Right ventricle myocardium superior (tissue), 1 donor: ENCODE measurements around the gene ZIC2. TPM values are rescaled to one million over a fixed set of nuclear protein-coding genes. Genes with fewer than 3 reads are reported as not detected.
A peak's percentile ranks its signal among the peaks of the same experiment; 100 is the strongest.

ENCODE experiments used
- ATAC-seq: fragments of 200-7000 bp; cut with Tn5 transposase; one replicate; pipeline ENCODE4 v1.9.1; 2020; ENCODE audit warnings: mild to moderate bottlenecking; ENCODE audit not compliant: poor library complexity
- DNase-seq: peaks from one replicate; pipeline ENCODE4 v3.0.0-alpha.2; 2020
- intact Hi-C: fragments of 100-400 bp; cut with DNase I; formaldehyde crosslinking; loops from one replicate; pipeline ENCODE4 v1.11.2; 2022
- total RNA-seq: library from RNA; stranded (reverse); fragmentation: NEBNext Ultra II Directional; extraction: Animal tissue kit (Norgen Biotek cat#: 25700); gene quantifications from one replicate; pipeline ENCODE4 v1.2.1, GENCODE V29; 2021
- donor health status: DM: no; HTN: yes; CAD: no; lungs with severe emphysema.

The ZIC2 gene
- total RNA-seq, 1 donor from 2014 or later, result not detected

DNA sequence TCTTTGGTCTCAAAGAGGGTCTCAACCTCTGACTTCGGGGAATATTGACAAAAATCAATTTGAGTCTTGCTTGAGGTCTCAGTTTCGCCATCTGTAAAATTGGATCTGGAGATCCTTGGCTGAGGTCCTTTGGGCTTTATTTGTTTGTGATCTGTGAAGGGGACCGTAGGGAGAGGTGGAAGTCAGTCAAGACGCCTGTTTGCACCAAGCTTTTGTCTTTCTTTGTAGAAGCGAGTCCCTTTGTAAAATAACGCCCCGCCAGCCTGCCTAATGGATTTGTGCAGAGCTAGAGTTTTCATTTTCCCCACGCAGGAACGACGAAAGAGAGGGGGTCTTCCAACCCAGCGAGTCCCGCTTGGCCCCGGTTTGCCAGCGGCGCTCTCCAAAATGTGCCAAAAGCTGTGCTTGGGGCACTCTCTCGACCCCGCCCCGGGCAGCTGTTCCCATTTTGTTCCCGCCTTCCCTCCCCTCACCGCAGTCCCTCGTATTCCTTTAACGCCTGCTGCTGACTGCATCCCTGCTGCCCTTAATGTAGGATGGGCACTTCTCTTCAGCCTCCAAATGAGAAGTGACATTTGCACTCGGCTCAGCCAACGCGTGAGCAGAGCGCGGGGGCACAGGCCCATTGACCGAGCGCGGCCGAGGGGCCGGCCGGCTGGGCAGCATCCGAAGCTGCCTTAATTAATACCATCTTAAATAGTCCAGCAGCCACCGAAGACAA is 23.0 kb upstream of the ZIC2 start:
- intact Hi-C loops, result no loop called here
- no peak for DNase-seq
- ATAC-seq, result no peak

DNA sequence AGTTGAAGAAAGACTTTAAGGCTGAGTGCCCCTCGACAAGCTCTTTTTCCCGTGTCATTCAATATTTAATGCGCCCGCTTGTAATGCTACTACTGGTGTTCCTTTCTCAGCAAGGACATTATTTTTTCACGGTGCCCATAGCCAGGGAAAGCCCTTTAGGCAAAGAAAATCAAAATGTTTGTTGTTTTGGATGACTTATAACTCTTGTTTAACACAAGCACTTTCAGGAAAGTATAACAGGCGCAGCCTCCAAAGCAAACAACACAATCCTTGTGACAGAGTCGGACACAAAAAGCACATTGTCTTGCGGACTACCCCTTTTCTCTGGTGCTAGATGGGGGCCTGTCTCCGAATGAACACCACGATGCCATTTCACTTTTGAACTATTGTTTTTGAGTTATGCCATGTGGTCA is 22.5 kb upstream of the ZIC2 start:
- no peak for DNase-seq
- intact Hi-C loops, result no loop called here

DNA sequence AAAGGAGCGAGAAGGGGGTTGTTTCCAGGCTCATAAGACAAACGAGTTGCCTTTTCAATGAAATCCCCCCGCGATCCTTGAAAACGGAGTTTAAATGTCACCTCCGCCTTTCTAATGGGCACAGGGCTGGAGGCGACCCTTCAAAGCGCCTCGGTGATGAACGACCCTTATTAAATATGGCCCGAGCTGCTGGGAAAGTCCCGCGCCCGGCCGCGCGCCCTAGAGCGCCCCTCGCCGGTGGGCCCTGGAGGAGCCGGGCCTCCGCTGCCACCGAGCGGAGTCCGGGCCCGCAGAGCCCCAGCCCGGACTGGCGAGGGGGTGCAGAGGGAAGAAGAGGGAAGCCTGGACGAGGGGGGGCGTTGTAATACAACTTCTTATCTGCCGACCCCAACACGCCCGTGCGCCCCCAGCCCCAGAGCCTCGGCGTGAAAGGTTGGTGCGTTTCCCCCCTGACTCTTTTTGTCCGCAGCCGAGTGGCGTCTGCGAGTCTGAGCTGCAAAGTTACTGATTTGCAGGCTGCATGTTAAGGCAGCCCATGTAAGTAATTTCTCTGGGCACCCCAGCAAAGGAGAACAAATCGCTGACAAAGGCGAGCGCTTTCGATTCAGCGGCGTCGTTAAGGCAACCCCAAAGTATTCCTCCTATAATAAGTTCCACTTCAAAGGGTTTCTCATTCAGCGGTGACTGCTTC is 21.9 kb upstream of the ZIC2 start:
- no peak for ATAC-seq
- DNase-seq, result no peak
- intact Hi-C loops, result no loop called here

More for the DNA sequence above, 22.5 kb upstream of the ZIC2 start:
- ATAC-seq, result no peak

DNA sequence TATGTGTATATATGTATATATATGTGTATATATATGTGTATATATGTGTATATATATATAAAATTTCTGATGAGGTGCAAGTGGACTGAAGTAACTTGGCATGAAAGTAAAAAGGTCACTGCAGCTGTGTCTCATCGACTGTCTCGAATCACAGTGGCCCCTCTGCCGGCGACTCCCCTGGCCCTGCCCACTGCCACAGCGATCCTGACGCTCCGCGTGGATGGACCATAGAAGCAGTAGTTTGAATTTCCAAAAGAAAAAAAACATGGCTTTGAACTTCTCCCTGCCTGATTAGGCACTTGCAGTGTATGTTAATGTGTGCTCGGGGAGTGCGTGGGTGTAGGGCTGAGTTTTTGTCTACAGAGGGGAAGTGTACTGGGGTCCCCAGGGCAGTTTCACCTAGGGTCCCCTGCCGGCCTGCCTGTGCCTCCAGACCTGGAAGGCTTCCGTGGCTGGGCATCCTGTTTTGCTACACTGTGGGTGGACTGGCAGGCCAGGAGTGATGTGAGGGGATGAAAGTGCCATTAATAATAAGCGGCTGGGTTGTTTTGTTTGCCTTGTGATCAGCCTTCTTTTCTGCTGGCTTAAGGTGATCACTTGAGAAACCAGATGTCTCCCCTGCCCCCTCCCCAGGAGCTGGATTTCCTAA is 20.8 kb upstream of the ZIC2 start:
- intact Hi-C loops, result no loop called here
- no peak for ATAC-seq
- DNase-seq, result no peak

DNA sequence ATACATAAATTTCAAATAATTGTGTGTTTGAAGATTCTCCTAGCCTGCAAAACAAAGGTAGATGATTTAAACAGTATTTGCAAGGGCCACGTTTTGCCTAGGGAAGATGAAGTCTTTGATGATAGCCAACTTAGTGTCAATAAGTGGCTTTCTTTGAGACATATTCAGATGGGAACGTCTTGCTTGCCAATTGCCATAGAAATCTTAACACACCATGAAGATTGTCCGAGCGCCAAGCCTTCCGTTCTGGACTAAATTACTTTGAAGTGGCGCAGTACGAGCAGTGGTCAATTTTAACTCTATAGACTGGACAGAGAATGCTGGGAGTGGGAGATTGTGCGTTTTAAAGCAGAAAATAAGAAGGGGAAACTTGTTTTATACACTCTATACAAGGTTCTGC is 19.9 kb upstream of the ZIC2 start:
- no peak for ATAC-seq
- intact Hi-C loops, result no loop called here
- no peak for DNase-seq

DNA sequence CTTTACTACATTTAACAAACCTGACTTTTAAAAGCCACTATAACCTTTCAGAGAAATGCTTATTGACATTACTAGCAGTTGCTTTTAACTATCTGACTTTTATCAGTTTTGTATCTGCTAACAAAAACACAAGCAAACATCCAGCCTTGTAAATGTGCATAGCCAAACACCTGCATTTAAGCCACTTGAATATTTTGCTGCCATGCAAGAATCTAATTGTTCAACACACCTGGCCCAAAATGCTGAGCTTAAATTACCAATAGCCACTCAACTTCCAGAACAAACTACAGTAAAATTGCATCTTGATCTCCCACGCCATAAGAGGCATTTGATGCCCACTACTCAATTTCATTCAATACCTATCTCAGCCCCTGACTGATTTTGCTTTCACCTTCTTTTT is 19.3 kb upstream of the ZIC2 start:
- intact Hi-C loops, result no loop called here
- DNase-seq, result no peak
- no peak for ATAC-seq

DNA sequence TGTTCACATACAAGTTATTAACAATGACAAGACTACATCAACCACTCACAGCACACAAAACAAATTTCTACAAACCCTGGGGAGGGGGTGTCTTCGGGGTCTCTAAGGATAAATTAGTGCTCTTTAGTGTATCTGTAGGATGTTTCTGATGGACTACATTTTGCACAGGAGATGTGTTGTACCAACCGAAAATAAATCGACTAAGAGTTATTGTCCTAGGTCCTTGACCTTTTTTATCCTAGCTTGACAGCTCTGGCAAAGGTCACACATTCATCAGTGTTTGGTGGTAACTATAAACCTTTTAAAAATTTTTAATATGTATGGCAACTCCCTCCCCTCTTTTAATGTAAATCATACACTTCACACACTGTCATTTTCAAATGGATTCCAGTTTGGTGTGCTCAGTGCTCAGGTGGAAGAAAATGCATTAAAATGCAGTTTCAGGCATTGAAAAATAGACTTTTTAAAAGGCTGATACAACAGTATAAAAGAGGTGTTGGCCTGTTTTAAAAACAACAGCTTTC is 17.7 kb upstream of the ZIC2 start:
- ATAC-seq (no peak), DNase-seq (no peak)
- intact Hi-C loops, result no loop called here

DNA sequence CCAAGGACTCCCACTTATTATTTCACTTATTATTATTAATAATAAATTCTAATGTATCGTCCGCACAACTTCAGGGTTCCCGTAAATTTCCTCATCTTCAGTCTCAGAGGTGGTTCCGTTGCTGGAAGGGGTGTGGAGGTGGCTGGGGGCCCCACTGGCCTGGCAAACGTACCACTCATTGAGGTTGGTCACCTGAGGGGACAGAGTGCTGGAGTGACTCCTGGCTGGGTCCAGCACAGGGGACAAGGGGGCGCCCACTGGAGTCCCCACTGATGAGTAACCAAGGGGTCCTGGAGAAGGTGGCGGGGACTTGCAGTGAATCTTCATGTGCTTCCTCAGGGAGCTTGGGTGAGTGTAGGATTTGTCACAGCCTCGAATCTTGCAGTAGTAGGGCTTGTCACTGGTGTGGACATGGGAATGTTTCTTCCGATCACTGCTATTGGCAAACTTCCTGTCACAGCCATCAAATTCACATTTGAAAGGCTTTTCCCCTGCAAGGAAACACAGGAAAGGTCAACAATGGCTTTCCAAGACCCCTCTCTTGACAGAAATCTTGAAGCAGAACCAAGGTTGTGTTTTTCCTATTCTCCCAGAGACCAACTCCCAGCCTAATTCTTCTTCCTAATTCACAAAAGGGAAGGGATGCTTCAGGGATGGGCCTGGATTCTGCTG is 16.1 kb upstream of the ZIC2 start:
- intact Hi-C loops, result no loop called here
- DNase-seq (no peak), ATAC-seq (no peak)

DNA sequence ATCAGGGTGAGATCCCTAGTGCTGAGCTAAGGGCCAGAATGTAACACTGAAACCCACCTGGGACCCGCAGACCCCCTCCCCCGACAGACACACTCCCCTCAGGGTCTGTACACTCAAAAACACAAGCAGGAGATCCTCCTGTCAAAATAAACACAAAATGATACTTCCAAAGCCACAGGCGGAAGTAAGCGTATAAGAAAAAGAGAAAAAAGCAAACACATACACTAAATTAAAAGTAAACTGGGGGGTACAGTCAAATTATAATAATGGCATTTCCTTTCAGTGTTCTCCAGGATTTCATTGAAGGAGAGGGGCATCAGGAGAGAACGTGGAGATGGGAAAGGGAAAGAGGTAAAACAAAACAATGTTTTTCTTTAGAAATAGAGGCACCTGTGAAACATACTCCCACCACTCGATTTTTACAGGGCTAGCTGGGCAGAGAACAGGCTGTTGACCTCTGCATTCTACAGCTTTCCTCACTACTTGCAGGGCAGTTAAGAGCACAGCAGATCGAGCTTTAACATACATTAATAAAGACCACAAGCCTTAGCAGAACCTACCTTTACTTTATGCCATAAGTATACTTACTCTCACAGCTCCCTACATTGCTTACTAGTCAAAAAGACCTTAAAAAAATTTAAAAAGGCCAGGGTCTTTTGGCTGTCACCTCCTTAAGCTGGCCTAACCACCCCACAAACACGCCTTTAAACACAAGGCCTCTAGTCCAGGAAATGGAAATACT is 15.3 kb upstream of the ZIC2 start:
- DNase-seq (no peak), ATAC-seq (no peak)
- intact Hi-C loops, result no loop called here

DNA sequence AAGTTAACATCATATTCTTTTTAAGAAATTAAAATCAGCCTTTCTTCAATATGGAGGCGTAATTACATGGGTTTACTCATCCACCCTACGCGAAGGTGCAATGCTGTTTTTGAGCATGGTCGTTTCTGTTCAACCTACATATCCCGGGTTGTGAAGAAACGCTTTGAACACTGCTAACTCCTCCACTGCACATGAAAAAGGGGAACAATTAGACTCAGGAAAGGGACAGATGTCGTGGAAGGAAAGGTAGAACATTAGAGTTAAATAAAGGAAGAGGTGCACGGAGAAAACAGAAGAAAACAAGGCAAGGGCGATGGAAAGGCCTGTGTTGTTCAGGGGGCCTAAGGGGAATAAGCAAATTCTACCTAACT is 14.1 kb upstream of the ZIC2 start:
- intact Hi-C loops, result no loop called here
- DNase-seq (no peak), ATAC-seq (no peak)

DNA sequence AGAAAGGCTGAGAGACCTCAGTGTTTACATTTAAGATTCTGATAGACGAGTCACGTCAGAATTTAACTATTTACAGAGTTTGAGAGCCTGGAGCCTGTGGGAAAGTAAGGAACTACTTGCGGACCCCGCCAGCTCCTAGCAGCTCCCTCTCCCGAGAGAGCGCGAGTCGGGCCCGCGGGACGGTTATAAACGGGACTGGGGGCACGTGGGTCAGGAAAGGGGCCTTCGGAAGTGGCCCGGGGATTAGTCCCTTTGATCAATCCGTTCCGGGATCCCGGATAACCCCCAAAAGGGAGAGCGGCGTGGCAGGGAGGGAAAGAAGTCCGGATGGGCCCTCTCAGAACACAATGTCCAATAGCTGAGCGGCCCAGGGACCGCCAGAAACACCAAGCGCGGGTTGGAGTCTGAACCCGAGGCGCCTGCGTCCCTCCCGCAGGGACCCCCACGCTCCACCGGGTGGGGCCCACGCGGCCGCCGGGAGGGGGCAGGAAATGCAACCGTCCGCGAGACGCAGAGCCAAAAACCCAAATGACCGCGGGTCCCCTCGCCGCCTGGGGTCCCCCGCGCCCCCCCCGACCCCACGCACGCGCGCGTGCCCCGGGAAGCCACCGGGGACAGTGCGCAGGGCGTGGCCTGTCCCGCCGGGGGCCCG is 13.6 kb upstream of the ZIC2 start:
- ATAC-seq (no peak), DNase-seq (no peak)
- intact Hi-C loops, result no loop called here

DNA sequence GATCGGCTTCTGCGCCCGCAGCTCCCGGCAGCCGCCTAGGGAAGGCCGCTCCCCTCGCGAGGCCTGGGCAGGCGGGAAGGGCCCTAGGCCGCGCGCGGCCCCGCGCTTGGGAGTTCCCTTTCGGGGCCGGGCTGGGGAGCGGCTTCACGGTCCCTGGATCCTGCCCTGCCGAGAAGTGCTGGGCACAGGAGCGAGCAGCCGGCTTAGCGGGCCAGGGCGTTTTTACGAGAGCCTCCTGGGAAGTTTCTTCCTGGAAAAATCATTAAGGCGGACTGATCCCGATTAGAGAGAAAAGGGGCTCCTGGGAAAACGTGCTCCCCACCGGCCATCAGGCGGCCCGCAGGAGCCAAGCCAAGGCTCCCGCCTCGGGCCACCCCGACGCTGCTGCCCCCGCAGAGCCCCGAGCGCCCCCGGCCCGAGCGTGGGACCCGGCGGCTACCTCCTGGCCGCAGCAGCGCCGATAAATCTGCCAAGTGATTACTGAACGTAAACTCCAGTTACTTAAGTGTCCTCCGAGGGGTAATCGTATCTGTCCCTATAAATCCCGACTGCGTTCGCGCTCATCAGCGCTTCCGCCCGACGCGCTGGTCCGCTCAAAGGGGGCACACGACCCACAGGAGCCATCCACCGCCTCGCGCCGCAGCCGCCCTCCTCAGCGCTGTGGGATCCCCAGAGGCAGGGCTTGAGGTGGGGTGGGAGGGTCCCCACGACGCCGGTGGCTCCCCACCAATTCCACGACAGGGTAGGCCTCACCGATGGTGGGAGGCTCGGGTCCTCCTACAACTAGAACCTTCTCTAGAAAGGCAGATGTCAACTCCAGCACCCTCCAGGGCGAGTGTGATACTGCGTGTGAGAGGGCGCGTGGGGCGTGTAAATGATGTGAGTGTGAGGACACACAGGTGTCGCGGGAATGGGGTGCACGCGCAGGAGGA is 12.8 kb upstream of the ZIC2 start:
- intact Hi-C loops, result no loop called here
- peak; percentile 27 for ATAC-seq
- DNase-seq, result no peak

DNA sequence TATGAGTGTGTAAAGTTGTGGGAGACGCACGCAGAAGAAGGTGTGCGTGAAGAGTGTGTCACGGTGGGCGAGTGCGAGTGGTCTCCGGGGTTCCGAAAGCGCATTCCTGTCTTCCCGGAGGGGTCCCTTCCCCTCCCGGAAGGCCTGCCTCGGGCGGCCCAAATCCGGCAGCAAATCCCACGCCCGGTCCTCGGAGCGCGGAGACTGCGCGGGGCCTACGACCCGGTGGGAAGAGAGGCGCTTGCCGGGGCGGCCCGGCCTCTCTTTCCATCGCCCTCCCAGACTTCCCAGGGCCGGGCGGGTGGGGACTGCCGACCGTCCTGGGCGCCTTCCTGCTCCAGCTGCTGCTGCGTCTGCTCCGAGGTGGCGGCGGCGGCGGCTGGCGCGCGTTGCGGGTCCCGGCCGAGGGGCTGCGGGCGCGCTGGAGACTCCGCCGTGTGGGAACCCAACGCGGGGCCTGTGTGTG is 12.1 kb upstream of the ZIC2 start:
- ATAC-seq (no peak), DNase-seq (no peak)
- intact Hi-C loops, result no loop called here

DNA sequence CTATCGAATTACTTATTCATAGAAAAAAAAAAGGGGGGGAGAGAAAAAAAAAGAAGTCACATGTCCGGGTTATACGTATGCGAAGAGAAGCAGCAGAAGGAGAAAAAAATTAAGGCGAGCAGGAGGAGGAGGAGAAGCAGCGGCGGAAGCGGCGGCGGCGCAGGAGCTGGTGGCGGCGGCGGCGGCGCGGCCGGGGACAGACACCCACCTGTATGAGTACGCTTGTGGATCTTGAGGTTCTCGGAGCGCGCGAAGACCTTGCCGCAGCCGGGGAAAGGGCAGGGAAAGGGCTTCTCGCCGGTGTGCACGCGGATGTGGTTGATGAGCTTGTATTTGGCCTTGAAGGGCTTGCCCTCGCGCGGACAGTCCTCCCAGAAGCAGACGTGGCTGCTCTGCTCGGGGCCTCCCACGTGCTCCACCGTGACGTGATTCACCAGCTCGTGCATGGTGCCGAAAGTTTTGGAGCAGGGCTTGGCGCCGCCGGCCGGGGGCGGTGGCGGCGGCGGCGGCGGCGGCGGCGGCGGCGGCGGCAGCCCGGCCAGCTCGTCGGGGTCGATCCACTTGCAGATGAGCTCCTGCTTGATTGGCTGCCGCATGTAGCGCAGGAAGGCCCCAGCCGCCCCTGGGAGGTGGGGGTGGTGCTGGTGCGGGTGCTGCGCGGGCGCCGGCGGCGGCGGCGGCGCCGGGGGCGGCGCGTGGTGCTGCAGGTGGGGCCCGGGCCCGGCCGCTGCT is 11.5 kb upstream of the ZIC2 start:
- intact Hi-C loops, result no loop called here
- no peak for DNase-seq
- ATAC-seq, result no peak

DNA sequence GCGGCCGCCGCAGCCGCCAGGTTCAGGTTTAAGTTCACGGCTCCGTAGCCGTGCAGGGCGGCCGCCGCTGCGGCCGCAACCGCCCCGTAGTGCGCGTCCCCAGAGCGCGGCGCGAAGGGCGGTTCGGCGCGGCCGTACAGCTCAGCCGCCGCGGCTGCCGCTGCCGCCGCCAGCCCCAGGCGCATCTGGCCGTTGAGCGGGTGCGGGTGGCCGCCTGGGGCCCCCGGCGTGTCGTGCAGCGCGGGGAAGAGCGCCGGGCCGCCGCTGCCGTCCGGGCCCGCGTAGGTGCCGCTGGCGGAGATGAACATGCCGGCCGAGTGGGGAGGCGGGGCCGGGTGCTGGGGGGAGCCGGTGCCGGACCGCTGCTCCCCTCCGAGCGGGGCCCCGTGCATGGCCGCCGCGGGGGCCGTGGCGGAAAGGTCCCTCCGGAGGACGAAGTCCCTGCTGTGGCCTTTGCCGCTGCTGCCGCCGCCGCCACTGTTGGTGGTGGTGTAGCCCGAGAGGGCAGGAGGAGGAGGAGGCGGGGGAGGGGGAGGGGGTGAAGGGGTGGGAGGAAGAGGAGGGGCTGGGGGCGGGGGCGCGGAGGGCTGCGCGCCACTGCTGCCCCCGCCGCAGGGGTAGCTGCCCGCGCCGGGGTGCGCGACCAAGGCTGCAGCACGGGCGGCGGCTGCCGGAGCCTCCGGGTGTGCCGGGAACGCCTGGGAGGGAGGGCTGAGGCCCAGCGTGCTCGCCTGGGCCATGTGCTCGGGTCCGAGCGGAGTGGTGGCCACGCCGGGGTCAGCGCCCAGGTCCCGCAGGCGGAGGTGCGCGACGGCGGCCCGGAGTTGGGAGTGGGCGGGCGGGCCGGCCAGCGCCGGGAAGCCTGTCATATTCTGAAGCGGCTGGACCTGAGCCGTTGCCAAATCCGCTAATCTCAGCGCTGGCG is 10.7 kb upstream of the ZIC2 start:
- DNase-seq (no peak), ATAC-seq (no peak)
- intact Hi-C loops, result no loop called here
